A549 (cell line): ENCODE results near the gene ANKRD29.

Source experiments
- NFE2L2 ChIP-seq: fragments of 150-350 bp; conservative IDR thresholded peaks from 2 replicates; pipeline ENCODE4 v1.6.1; 2014; ENCODE audit warnings: low read length
- PHF8 ChIP-seq: fragments of 200-600 bp; sonication (generic); IDR thresholded peaks from 2 replicates; pipeline ENCODE4 v1.6.1; 2016; ENCODE audit warnings: low read depth, mild to moderate bottlenecking, antibody characterized with exemption, moderate library complexity, borderline replicate concordance
- TF ChIP-seq, protein P1 (sequence below): fragments of >200 bp; sonication (Bioruptor Twin); formaldehyde crosslinking; IDR thresholded peaks from 3 replicates; pipeline ENCODE4 v1.5.1; 2016

DNA sequence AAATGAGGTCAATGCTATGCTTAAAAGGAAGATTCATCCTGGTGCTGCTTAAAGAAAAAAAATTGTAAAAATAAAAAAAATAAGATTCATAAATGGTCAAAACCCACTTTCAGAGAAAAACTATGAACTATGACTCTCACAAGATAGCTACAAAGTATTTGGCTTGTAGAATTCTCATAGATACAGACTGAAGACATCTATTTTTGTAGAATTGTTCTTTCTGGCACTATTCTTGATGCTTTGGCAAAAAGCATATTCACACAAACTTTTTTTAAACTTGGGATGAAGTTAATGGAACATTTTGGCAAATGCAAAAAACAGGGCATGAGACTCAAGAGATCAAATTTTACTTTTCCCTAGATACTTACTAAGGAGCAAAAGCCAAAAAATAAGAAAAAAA is 12.5 kb upstream of the ANKRD29 start:
- TF ChIP-seq, protein P1, sequence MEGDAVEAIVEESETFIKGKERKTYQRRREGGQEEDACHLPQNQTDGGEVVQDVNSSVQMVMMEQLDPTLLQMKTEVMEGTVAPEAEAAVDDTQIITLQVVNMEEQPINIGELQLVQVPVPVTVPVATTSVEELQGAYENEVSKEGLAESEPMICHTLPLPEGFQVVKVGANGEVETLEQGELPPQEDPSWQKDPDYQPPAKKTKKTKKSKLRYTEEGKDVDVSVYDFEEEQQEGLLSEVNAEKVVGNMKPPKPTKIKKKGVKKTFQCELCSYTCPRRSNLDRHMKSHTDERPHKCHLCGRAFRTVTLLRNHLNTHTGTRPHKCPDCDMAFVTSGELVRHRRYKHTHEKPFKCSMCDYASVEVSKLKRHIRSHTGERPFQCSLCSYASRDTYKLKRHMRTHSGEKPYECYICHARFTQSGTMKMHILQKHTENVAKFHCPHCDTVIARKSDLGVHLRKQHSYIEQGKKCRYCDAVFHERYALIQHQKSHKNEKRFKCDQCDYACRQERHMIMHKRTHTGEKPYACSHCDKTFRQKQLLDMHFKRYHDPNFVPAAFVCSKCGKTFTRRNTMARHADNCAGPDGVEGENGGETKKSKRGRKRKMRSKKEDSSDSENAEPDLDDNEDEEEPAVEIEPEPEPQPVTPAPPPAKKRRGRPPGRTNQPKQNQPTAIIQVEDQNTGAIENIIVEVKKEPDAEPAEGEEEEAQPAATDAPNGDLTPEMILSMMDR = no peak
- TF ChIP-seq PHF8 = no peak
- TF ChIP-seq NFE2L2 = no peak
